Tibial artery (tissue), 4 donors: ENCODE results near the gene CREB5.
"Not testable (repeated sequence)": the region's sequence is repeated elsewhere in the genome, so short reads cannot be mapped to it uniquely, and the experiment has no call there.

Source experiments
- DNase-seq, 2 donors: peaks; one replicate each; pipeline ENCODE4 v3.0.0-alpha.2; 2019
- H3K27ac ChIP-seq, 2 donors: fragments of 200-600 bp; sonication (generic) in 1 of 2; 1 replicate in 1 of 2; 2 replicates in 1 of 2; pipeline ENCODE4 v1.5.1; 2018 to 2019; ENCODE audit warnings: mild to moderate bottlenecking in 1 of 2
- H3K27me3 ChIP-seq, 2 donors: fragments of 200-600 bp; sonication (generic) in 1 of 2; one replicate each; pipeline versions ENCODE4 v1.5.1 to v1.6.0; 2016 to 2019
- H3K36me3 ChIP-seq, 3 donors: fragments of 200-600 bp; sonication (generic) in 2 of 3; one replicate each; pipeline ENCODE4 v1.5.1; 2016 to 2019; ENCODE audit warnings: mild to moderate bottlenecking in 2 of 3
- H3K4me1 ChIP-seq, 4 donors: fragments of 200-600 bp; sonication (generic) in 2 of 4; 1 replicate in 3 of 4; 2 replicates in 1 of 4; pipeline ENCODE4 v1.5.1; 2016 to 2019
- H3K4me3 ChIP-seq, 2 donors: fragments of 200-600 bp; sonication (generic) in 1 of 2; 1 replicate in 1 of 2; 2 replicates in 1 of 2; pipeline ENCODE4 v1.5.1; 2018 to 2019; ENCODE audit warnings: mild to moderate bottlenecking in 2 of 2
- H3K9me3 ChIP-seq, 3 donors: fragments of 200-600 bp; sonication (generic) in 1 of 3; one replicate each; pipeline ENCODE4 v1.5.1; 2016 to 2019
- intact Hi-C: fragments of 100-400 bp; cut with DNase I; formaldehyde crosslinking; loops from one replicate; pipeline ENCODE4 v1.15.0; 2023; ENCODE audit warnings: low total_unique reads
- TF ChIP-seq, protein P1 (sequence below), 2 experiments: fragments of 200-600 bp in 1 of 2; fragments of 450-650 bp in 1 of 2; IDR thresholded peaks; one replicate each; pipeline ENCODE4 v1.5.1; 2017 to 2019; ENCODE audit warnings: antibody characterized with exemption in 2 of 2, mild to moderate bottlenecking in 1 of 2, moderate library complexity in 1 of 2

The CREB5 gene

DNA sequence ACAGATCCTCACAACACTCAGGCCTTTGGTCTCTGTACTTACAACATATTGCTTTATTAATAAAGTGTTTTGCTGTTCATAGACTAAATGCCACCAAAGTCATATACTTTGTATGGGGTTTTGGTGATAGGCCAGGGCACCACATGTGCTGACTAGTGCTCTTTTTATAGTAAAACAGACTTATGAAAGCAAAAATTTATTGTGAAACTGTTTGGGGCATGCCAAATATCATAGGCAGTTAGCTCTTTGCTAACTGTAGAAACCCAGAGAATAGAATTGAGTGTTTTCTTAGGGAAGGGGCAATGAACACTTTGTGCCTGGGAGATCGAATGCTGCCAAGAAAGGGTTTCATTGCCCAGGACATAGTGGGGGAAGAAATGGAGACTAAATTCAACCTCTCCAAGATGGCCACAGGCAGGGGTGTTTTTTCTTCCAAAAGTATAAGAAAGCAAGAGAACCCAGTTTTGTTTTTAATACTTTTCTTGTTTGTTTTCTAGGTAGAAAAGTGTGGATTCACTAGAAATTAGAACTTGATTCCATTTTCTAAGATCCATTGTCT is 403.1 kb downstream of the CREB5 start:
- H3K36me3 ChIP-seq: peaks cover 0 to 6% (median 1%) of the 10 kb centered on the region in 3 donors
- intact Hi-C loops: no loop called here
- H3K9me3 ChIP-seq: no peaks in the 10 kb centered on the region
- H3K4me1 ChIP-seq: peaks cover 0 to 43% (median 25%) of the 10 kb centered on the region in 4 donors
- H3K27ac ChIP-seq: peak overlapping the region in 1 of 2 donors; percentile 5
- H3K4me3 ChIP-seq: no peak overlapping the region
- DNase-seq: peak in 1 of 2 donors; percentile 50
- H3K27me3 ChIP-seq: no peaks in the 10 kb centered on the region
- TF ChIP-seq, protein P1, sequence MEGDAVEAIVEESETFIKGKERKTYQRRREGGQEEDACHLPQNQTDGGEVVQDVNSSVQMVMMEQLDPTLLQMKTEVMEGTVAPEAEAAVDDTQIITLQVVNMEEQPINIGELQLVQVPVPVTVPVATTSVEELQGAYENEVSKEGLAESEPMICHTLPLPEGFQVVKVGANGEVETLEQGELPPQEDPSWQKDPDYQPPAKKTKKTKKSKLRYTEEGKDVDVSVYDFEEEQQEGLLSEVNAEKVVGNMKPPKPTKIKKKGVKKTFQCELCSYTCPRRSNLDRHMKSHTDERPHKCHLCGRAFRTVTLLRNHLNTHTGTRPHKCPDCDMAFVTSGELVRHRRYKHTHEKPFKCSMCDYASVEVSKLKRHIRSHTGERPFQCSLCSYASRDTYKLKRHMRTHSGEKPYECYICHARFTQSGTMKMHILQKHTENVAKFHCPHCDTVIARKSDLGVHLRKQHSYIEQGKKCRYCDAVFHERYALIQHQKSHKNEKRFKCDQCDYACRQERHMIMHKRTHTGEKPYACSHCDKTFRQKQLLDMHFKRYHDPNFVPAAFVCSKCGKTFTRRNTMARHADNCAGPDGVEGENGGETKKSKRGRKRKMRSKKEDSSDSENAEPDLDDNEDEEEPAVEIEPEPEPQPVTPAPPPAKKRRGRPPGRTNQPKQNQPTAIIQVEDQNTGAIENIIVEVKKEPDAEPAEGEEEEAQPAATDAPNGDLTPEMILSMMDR (IDR thresholded peaks at IDR 0.05): no peak

DNA sequence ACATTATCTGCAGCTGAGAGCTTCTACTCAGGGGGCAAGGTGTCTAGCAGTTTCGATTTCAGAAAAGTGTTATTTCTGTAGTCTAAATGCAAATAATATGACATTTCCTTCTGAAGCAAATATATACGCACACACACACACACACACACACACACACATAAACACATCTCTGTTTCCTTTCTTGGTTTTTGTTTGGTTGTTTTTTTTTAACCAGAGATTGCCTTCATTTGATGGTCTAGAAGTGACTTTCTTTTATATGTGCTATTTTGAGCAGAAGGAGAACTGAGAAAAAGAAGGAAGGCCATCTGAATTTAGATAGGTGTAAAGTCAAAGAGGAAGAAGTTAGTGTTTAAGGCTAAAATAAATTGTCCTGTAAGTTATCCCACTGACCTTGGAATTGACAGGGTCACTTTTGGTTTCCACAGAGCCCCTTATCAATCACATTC is 403.6 kb downstream of the CREB5 start:
- TF ChIP-seq, protein P1 (IDR thresholded peaks at IDR 0.05): no peak
- H3K4me3 ChIP-seq: no peak overlapping the region
- no peaks in the 10 kb centered on the region for H3K27me3 ChIP-seq
- peak overlapping the region in 1 of 2 donors; percentile 5 for H3K27ac ChIP-seq
- no peak for DNase-seq
- H3K9me3 ChIP-seq: no peaks in the 10 kb centered on the region
- H3K4me1 ChIP-seq: peaks cover 0 to 43% (median 25%) of the 10 kb centered on the region in 4 donors
- peaks cover 0 to 9% (median 4%) of the 10 kb centered on the region in 3 donors for H3K36me3 ChIP-seq
- intact Hi-C loops: no loop called here

DNA sequence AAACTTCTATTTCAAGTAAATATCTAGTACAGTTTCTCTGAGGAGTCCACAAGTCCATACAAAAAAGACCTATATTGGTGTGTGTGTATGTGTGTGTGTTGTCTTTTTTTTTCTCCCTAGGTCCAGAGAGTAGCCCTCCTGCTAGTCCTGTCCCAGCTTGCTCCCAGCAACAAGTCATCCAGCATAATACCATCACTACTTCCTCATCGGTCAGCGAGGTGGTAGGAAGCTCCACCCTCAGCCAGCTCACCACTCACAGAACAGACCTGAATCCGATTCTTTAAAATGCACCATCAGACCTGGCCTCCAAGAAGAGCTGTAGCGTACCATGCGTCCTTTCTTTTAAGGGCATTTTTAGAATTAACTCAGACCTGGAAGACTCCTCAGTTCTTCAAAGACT is 406.7 kb downstream of the CREB5 start:
- Histone ChIP-seq H3K36me3 (peaks cover 0 to 9% (median 4%) of the 10 kb centered on the region in 3 donors), H3K9me3 (no peaks in the 10 kb centered on the region), H3K27ac (no peak overlapping the region), H3K4me3 (no peak overlapping the region), H3K27me3 (no peaks in the 10 kb centered on the region), H3K4me1 (peaks cover 0 to 17% (median 10%) of the 10 kb centered on the region in 4 donors)
- DNase-seq: no peak
- intact Hi-C loops: no loop called here
- TF ChIP-seq, protein P1 (IDR thresholded peaks at IDR 0.05): no peak

DNA sequence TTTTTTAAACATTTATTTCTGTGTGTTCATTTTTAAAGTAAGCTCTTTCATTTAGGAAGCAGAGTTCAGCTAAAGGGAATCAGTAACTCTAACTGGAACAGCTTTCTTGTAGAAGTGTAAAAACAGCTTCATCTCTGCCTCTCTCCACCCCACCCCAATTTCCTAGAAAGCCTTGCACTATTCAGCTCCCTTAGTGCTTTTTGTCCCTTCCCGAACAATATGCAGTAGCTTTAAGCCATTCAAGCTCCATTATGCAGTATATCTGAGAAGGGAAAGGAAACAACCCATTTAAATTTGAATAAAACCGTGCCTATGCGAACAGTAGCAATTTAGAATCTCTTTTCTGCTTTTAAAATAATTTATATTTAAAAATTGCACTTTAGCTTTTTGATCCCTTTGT is 411.3 kb downstream of the CREB5 start:
- intact Hi-C loops: no loop called here
- H3K27ac ChIP-seq: no peak overlapping the region
- TF ChIP-seq, protein P1 (IDR thresholded peaks at IDR 0.05): no peak

DNA sequence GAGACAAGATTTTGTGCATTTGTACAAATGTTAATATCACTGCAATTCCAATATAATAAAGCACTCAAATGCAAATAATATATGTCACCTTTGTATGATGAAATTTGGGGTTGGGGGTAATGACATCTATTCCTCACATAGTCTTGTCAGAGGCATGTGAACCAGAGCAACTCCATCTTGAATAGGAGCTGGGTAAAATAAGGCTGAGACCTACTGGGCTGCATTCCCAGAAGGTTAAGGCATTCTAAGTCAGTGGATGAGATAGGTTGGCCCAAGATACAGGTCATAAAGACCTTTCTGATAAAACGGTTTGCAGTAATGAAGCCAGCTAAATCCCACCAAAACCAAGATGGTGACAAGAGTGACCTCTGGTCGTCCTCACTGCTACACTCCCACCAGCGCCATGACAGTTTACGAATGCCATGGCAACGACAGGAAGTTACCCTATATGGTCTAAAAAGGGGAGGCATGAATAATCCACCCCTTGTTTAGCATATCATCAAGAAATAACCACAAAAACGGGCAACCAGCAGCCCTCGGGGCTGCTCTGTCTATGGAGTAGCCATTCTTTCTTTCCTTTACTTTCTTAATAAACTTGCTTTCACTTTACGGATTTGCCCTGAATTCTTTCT is 413.6 kb downstream of the CREB5 start:
- intact Hi-C loops, H3K4me1 ChIP-seq, H3K4me3 ChIP-seq, H3K36me3 ChIP-seq, H3K27ac ChIP-seq, H3K9me3 ChIP-seq, H3K27me3 ChIP-seq, DNase-seq: not testable (repeated sequence)

More for the DNA sequence above, 411.3 kb downstream of the CREB5 start:
- Histone ChIP-seq H3K36me3 (peaks cover 0 to 9% (median 4%) of the 10 kb centered on the region in 3 donors), H3K9me3 (no peaks in the 10 kb centered on the region), H3K27me3 (no peaks in the 10 kb centered on the region), H3K4me1 (no peaks in the 10 kb centered on the region), H3K4me3 (no peak overlapping the region)
- DNase-seq: no peak

DNA sequence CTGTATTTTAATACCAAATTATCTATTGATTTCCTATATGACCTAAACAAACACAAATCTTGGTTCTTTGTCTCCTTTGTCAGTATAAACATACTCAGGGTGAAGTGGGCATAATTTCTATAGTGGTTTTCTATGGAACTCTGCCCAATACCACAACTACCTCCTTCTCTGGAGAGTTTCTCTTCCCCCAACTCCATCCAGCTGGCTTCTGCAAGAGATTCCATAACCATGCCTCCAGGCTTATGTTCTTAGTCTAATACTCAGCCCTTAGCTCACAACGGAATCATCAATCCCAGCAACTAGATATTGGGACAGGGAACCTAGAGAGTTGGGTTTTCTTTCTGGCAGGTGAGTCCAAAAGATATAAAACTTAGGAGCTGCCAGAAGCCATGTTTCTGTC is 418.5 kb downstream of the CREB5 start:
- Histone ChIP-seq H3K4me1 (no peaks in the 10 kb centered on the region), H3K27ac (no peak overlapping the region), H3K27me3 (no peaks in the 10 kb centered on the region), H3K4me3 (no peak overlapping the region), H3K9me3 (no peaks in the 10 kb centered on the region), H3K36me3 (no peaks in the 10 kb centered on the region)
- intact Hi-C loops: no loop called here
- TF ChIP-seq, protein P1 (IDR thresholded peaks at IDR 0.05): no peak
- DNase-seq: no peak
